ENCODE measurements around the gene GOSR1.
"Not testable (repeated sequence)": the region's sequence is repeated elsewhere in the genome, so short reads cannot be mapped to it uniquely, and the experiment has no call there.

GOSR1 gene

GRCh38 chr17:30564422-30565072 lies 87.3 kb downstream of the GOSR1 start:
- not testable (repeated sequence) for DNase-seq

- DNase-seq = no peak
Measured at GRCh38 chr17:30565073-30565935, 88.1 kb downstream of the GOSR1 start.

- DNase-seq = not testable (repeated sequence)
Measured at GRCh38 chr17:30566104-30566503, 88.9 kb downstream of the GOSR1 start.

GRCh38 chr17:30566516-30567225 lies 89.5 kb downstream of the GOSR1 start:
- not testable (repeated sequence) for DNase-seq

- no peak for DNase-seq
Measured at GRCh38 chr17:30567231-30568116, 90.3 kb downstream of the GOSR1 start.

GRCh38 chr17:30568117-30568430 lies 90.9 kb downstream of the GOSR1 start:
- no peak for DNase-seq

- DNase-seq = not testable (repeated sequence)
Measured at GRCh38 chr17:30569531-30570175, 92.4 kb downstream of the GOSR1 start.

- DNase-seq = no peak
Measured at GRCh38 chr17:30570191-30570590, 93.0 kb downstream of the GOSR1 start.

- no peak for DNase-seq
Measured at GRCh38 chr17:30570596-30571265, 93.5 kb downstream of the GOSR1 start.

GRCh38 chr17:30571404-30571803 lies 94.2 kb downstream of the GOSR1 start:
- DNase-seq = not testable (repeated sequence)

GRCh38 chr17:30571921-30572320 lies 94.7 kb downstream of the GOSR1 start:
- DNase-seq = no peak

GRCh38 chr17:30572651-30573554 lies 95.7 kb downstream of the GOSR1 start:
- DNase-seq = not testable (repeated sequence)

GRCh38 chr17:30573603-30574175 lies 96.5 kb downstream of the GOSR1 start:
- no peak for DNase-seq

- not testable (repeated sequence) for DNase-seq
Measured at GRCh38 chr17:30574309-30574708, 97.1 kb downstream of the GOSR1 start.

- DNase-seq = not testable (repeated sequence)
Measured at GRCh38 chr17:30574806-30575205, 97.6 kb downstream of the GOSR1 start.

GRCh38 chr17:30575648-30576325 lies 98.6 kb downstream of the GOSR1 start:
- DNase-seq = not testable (repeated sequence)

- no peak for DNase-seq
Measured at GRCh38 chr17:30576326-30576861, 99.2 kb downstream of the GOSR1 start.
